Fibroblast of mammary gland (primary cell): Measurements from ENCODE around the gene L1TD1.
"Not testable (repeated sequence)": the region's sequence is repeated elsewhere in the genome, so short reads cannot be mapped to it uniquely, and the experiment has no call there.

Experiments
- DNase-seq: peaks from one replicate; pipeline ENCODE4 v3.0.0-alpha.2; 2010; ENCODE audit warnings: low read depth
- H3K4me3 ChIP-seq: 2 replicates; pipeline ENCODE4 v1.5.1; 2011; ENCODE audit warnings: low read depth, mild to moderate bottlenecking, low read length, moderate library complexity; ENCODE audit not compliant: control insufficient read depth
- TF ChIP-seq, protein P1 (sequence below): conservative IDR thresholded peaks from 2 replicates; pipeline ENCODE4 v1.5.1; 2011; ENCODE audit warnings: low read depth, low read length, inconsistent platforms; ENCODE audit not compliant: control insufficient read depth, insufficient read depth

The L1TD1 gene

DNA sequence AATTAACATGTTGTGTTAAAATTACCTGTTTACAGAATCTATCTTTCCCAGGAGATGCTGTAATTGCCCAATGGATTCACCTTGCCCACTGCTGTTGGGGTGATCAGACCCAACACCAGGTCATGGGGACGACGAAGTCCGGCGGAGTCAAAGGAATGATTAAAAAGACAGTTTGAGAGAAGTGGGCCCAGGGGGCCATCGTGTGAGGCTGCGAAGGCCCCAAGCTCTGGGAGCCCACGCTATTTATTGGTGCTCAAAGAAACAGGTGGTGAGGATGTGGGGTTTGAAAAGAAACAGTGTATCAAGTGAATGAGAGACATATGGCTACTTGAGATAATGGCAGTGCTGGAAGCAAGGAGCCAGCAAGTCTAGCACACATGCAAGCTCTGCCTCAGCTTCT is 16.3 kb upstream of the L1TD1 start:
- TF ChIP-seq, protein P1, sequence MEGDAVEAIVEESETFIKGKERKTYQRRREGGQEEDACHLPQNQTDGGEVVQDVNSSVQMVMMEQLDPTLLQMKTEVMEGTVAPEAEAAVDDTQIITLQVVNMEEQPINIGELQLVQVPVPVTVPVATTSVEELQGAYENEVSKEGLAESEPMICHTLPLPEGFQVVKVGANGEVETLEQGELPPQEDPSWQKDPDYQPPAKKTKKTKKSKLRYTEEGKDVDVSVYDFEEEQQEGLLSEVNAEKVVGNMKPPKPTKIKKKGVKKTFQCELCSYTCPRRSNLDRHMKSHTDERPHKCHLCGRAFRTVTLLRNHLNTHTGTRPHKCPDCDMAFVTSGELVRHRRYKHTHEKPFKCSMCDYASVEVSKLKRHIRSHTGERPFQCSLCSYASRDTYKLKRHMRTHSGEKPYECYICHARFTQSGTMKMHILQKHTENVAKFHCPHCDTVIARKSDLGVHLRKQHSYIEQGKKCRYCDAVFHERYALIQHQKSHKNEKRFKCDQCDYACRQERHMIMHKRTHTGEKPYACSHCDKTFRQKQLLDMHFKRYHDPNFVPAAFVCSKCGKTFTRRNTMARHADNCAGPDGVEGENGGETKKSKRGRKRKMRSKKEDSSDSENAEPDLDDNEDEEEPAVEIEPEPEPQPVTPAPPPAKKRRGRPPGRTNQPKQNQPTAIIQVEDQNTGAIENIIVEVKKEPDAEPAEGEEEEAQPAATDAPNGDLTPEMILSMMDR: no peak
- DNase-seq: no peak
- no peak overlapping the region for H3K4me3 ChIP-seq

DNA sequence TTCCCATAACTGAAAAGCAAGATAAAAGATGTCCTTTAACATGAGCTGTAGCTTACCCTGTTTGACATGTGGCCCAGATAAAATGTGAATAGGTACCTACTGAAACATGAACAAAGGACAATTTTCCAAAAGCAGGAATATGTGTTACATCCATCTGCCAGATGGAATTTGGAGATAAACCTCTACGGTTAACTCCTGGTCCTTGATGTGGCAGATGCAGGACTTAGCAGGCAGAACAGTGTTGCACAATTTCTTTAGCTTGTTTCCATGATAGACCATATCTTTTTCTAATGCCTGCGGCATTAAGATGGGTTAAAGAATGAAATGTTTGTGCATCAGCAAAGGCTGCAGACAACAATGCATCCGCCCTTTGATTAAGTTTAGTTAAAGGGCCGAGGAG is 14.6 kb upstream of the L1TD1 start:
- not testable (repeated sequence) for DNase-seq, H3K4me3 ChIP-seq

DNA sequence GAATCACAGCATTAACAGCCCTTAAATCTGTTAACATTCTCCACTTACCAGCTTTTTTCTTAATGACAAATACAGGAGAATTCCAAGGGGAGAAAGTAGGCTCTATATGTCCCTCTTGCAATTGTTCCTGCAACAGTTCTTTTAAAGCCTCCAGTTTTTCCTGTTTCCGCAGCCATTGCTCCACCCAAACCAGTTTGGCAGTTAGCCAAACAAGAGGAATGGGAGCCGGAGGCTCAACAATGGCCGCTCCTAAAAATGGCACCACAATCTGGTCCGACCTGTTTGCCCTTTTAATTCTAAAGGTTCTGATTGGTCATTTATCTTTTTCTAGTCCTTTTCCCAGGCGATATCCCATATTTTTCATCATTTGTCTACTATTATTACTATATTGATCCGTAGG is 14.0 kb upstream of the L1TD1 start:
- H3K4me3 ChIP-seq: no peak overlapping the region
- TF ChIP-seq, protein P1: no peak
- no peak for DNase-seq

DNA sequence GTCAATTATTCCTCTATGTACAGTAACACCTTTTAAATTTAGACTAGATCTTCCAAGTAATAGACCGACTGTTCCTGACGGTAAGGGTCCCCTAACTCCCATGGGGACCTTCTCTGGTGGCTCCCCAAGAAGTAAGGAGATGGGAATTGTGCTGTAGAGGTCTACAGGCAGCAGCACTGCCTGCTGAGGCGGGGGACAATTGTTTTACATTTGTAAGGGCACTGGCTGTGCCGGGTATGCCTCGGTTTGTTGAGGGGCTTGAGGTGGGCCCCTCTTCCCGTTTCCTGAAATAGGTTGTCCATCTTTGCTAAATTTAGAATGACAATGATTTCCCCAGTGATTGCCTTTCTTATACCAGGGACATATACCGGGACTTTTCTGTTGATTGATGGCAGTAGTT is 13.1 kb upstream of the L1TD1 start:
- TF ChIP-seq, protein P1: no peak
- no peak overlapping the region for H3K4me3 ChIP-seq
- no peak for DNase-seq

DNA sequence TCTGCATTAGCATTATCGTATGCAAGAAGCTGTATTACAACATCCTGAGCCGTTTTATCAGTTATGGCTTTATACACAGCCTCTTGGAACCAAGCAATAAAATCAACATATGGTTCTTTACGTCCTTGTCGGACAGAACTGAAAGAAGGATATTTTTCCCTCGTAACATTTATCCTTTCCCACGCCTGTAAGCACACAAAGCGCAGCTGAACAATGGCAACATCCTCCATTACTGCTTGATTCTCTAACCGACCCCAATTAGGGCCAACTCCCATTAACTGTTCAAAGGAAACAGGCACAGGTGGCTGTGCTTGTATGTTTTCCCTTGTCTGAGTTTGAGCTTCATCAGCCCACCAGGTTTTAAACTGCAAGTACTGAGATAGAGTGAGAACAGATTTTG is 12.5 kb upstream of the L1TD1 start:
- not testable (repeated sequence) for H3K4me3 ChIP-seq, DNase-seq

DNA sequence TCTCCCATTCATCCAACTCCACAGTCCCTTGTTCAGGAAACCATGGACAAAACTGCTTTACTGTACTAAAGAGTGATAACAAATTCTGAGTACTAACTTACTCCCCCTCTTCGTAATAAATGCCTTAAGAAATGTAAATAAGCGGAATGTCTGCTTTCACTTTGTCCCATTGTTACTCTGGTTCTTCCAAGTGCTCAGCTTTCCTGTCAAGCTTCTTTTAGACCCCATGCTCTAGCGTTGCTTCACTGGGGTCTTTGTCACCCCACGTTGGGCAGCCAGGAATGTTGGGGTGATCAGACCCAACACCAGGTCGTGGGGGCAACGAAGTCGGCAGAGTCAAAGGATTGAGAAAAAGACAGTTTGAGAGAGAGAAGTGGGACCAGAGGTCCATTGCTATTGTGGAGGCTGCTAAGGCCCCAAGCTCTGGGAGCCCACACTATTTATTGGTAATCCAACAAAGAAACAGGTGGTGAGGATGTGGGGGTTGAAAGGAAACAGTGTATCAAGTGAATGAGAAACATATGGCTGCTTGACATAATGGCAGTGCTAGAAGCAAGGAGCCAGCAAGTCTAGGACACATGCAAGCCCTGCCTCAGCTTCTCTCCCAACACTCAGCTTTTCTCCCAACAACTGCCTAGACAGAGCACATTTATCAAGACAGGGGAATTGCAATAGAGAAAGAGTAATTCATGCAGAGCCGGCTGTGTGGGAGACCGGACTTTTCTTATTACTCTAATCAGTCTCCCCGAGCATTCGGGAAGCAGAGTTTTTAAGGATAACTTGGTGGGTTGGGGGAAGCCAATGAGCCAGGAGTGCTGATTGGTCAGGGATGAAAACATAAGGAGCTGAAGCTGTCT is 11.3 kb upstream of the L1TD1 start:
- DNase-seq, H3K4me3 ChIP-seq: not testable (repeated sequence)

DNA sequence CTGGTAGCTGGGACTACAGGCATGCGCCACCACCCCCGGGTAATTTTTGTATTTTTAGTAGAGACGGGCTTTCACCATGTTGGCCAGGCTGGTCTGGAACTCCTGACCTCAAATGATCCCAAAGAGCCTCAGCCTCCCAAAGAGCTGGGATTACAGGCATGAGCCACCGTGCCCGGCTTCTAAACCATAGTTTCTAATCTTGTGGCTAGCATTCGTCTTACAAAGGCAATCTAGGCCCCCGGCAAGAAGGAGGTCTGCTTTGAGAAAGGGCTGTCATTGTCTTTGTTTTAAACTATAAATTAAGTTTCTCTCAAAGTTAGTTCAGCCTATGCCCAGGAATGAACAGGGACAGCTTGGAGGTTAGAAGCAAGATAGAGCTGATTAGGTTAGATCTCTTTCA is 10.3 kb upstream of the L1TD1 start:
- TF ChIP-seq, protein P1: no peak
- no peak for DNase-seq
- no peak overlapping the region for H3K4me3 ChIP-seq

DNA sequence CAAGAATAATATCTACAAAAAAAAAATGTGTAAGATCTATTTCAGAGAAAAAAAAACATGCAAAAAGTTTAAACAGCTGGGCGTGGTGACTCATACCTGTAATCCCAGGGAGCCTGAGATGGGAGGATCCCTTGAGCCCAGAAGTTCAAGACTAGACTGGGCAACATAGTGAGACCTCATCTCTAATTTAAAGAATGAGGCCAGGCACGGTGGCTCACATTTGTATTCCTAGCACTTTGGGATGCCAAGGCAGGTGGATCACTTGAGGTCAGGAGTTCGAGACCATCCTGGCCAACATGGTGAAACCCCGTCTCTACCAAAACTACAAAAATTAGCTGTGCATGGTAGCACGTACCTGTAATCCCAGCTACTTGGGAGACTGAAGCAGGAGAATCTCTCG is 9.4 kb upstream of the L1TD1 start:
- DNase-seq: peak; percentile 11
- not testable (repeated sequence) for H3K4me3 ChIP-seq

DNA sequence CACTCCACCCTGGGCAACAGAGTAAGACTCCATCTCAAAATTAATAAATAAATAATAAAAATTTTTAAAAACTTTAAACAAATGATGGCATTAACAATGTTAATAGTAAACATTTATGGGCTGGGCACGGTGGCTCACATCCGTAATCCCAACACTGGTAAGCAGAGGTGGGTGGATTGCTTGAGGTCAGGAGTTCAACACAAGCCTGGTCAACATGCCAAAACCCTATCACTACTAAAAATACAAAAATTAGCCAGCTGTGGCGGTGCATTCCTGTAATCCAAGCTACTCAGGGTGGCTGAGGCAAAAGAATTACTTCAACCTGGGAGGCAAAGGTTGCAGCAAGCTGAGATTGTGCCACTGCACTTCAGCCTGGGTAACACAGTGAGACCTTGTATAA is 9.0 kb upstream of the L1TD1 start:
- no peak for DNase-seq
- TF ChIP-seq, protein P1: no peak
- no peak overlapping the region for H3K4me3 ChIP-seq
